ENCODE measurements around the gene AFF2.

Gene AFF2

GRCh38 chrX:148492057-148492456 is 8.4 kb upstream of the AFF2 start:
- H3K4me3 ChIP-seq (ENCODE audit: low read depth, low read length): no peak overlapping the region
- DNase-seq (ENCODE audit: low read depth, low spot score): no peak
- no peak for TF ChIP-seq CTCF (IDR thresholded peaks at IDR 0.05; ENCODE audit: low read depth, low read length)
- in situ Hi-C loops (cut with HindIII; ENCODE audit: low sequenced_read_pairs): no loop called here

DNA sequence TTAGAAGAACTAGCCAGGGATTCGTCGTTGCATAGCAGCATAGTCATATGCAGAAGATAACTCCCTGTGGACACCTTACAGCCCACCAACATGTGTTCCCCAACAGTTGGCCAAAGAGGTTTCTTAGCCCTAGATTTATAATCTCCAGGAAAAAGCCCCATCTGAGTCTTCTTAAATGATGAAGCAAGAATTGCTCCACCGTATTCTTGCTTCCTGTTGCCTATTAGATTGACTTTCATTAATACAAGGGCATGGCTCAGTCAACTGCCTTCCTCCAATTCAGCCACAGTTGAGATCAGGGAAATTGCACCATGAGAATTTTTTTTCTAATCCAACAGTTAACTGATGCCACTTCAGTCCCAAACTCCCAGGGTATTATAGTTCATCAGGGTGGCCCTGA is 5.2 kb upstream of the AFF2 start:
- no peak for DNase-seq (ENCODE audit: low read depth, low spot score)
- H3K4me3 ChIP-seq (ENCODE audit: low read depth, low read length): no peak overlapping the region
- TF ChIP-seq CTCF (IDR thresholded peaks at IDR 0.05; ENCODE audit: low read depth, low read length): no peak
- in situ Hi-C loops (cut with HindIII; ENCODE audit: low sequenced_read_pairs): no loop called here

- in situ Hi-C loops (cut with HindIII; ENCODE audit: low sequenced_read_pairs): no loop called here
- H3K4me3 ChIP-seq (ENCODE audit: low read depth, low read length): no peak overlapping the region
- no peak for TF ChIP-seq CTCF (IDR thresholded peaks at IDR 0.05; ENCODE audit: low read depth, low read length)
- DNase-seq (ENCODE audit: low read depth, low spot score): no peak
Measured at GRCh38 chrX:148498067-148498466, 2.4 kb upstream of the AFF2 start.

DNA sequence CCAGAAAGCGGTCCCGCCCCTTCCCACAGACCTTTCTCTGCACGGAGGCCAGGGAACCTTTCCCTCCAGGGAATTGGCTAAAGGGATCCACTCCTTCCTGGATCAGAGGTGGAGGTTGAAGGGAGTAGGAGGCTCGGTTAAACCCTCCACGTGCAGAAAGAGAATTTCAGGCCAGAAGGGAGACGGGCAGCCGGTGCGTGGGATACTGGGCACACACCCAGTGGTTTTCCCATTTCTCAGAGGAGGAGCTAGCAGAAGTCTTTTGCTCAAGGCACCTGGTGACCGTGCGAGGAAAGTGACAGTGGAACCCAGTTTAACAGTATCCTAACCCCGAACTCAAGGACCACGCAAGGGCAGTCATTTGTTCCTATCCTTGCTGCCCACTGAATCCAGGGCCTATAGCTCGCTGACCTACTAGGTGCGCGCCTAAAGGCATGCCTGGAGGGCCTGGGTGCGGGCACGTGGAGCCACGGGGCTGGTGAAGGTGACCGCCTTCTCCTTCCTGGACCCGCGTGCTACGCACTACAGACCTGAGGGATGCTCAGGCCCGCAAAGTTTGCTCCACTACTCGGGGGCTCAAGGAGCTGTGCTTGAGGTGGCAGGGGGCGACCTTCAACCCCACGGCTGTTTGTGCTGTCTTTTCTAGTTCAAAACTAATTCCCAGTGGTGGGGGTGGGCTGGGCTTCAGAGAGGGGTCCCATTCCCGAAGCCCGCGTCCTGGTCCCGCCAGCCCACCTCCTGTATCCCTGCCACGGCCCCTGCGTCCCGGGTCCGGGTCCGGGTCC is 587 bp upstream of the AFF2 start:
- peak overlapping the region; percentile 27 for H3K4me3 ChIP-seq (ENCODE audit: low read depth, low read length)
- in situ Hi-C loops (cut with HindIII; ENCODE audit: low sequenced_read_pairs): no loop called here
- TF ChIP-seq CTCF (IDR thresholded peaks at IDR 0.05; ENCODE audit: low read depth, low read length): no peak
- no peak for DNase-seq (ENCODE audit: low read depth, low spot score)

- DNase-seq (ENCODE audit: low read depth, low spot score): no peak
- H3K4me3 ChIP-seq (ENCODE audit: low read depth, low read length): peak overlapping the region; percentile 43
- in situ Hi-C loops (cut with HindIII; ENCODE audit: low sequenced_read_pairs): no loop called here
- TF ChIP-seq CTCF (IDR thresholded peaks at IDR 0.05; ENCODE audit: low read depth, low read length): no peak
Measured at GRCh38 chrX:148501386-148502066, 1.1 kb downstream of the AFF2 start.

DNA sequence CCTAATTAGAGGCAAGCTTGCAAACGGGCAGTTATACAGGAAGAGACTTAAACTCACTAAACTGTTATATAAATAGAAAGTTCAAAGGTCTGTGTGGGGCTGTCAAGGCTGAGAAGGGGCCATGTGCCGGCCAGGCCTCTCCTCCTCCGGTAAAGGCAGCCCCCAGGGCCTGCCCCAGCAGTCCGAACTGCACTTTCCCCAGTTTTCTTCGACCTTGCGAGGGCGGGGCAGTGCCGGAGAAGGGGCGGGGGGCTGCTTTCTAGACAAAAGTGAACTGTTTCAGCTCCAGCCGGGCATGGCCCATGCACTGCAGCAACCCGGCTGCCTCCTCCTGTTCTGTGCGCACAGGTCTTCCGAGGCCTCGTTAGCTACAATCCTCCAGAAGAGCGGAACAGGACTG is 4.1 kb downstream of the AFF2 start:
- H3K4me3 ChIP-seq (ENCODE audit: low read depth, low read length): no peak overlapping the region
- DNase-seq (ENCODE audit: low read depth, low spot score): no peak
- no peak for TF ChIP-seq CTCF (IDR thresholded peaks at IDR 0.05; ENCODE audit: low read depth, low read length)
- in situ Hi-C loops (cut with HindIII; ENCODE audit: low sequenced_read_pairs): no loop called here
